Bronchial epithelial cell (primary cell): ENCODE results near the gene CFAP65. TPM values are rescaled to one million over a fixed set of nuclear protein-coding genes. Genes with fewer than 3 reads are reported as not detected.

Source experiments
- DNase-seq: peaks from one replicate; pipeline ENCODE4 v3.0.0-alpha.2; 2010; ENCODE audit warnings: low read depth
- FAIRE-seq: peaks from 2 replicates; lab custom pipeline; 2011; peaks lifted over from hg19 to GRCh38; lab: Jason Lieb, UNC
- H3K27me3 ChIP-seq: 2 replicates; pipeline ENCODE4 v1.5.1; 2011; ENCODE audit warnings: low read length; ENCODE audit not compliant: control insufficient read depth, insufficient read depth
- H3K36me3 ChIP-seq: 2 replicates; pipeline ENCODE4 v1.5.1; 2011; ENCODE audit warnings: low read length; ENCODE audit not compliant: control insufficient read depth, insufficient read depth
- H3K4me3 ChIP-seq: 2 replicates; pipeline ENCODE4 v1.5.1; 2011; ENCODE audit warnings: mild to moderate bottlenecking, low read depth, low read length, control low read depth
- total RNA-seq: library from RNA; depleted of rRNA; stranded (reverse); fragments of >200 nt; gene quantifications from 2 replicates; pipeline ENCODE4 v1.2.1, GENCODE V29; 2014
- TF ChIP-seq, protein P1 (sequence below): IDR thresholded peaks from 2 replicates; pipeline ENCODE4 v1.5.1; 2011; ENCODE audit warnings: mild to moderate bottlenecking, moderate library complexity, low read length, control low read depth, inconsistent platforms; ENCODE audit not compliant: insufficient read depth, severe bottlenecking

Gene CFAP65
- total RNA-seq, 1 donor from 2014 or later: not detected

DNA sequence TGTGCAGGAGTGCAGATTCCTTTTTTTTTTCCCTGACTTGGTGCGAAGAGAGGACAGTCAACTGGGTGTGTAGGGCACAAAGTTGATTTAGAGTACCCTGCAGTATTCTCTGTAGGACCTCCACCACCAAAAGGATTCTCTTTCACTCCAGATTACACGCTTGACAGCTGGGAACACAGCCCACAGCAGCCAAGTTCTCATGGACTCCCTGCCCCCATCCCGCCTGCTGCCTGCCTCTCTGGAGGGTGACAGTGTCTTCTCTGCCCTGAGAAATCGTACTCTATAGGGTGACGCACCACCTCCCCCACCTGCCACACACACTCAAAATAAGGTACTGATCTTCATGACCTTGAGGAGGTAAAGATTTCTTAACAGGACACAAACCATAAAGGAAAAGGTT lies 46.0 kb upstream of the CFAP65 start:
- Histone ChIP-seq H3K27me3 (no peaks in the 10 kb centered on the region), H3K4me3 (no peak overlapping the region), H3K36me3 (no peaks in the 10 kb centered on the region)
- DNase-seq (no peak), FAIRE-seq (no peak)
- TF ChIP-seq, protein P1, sequence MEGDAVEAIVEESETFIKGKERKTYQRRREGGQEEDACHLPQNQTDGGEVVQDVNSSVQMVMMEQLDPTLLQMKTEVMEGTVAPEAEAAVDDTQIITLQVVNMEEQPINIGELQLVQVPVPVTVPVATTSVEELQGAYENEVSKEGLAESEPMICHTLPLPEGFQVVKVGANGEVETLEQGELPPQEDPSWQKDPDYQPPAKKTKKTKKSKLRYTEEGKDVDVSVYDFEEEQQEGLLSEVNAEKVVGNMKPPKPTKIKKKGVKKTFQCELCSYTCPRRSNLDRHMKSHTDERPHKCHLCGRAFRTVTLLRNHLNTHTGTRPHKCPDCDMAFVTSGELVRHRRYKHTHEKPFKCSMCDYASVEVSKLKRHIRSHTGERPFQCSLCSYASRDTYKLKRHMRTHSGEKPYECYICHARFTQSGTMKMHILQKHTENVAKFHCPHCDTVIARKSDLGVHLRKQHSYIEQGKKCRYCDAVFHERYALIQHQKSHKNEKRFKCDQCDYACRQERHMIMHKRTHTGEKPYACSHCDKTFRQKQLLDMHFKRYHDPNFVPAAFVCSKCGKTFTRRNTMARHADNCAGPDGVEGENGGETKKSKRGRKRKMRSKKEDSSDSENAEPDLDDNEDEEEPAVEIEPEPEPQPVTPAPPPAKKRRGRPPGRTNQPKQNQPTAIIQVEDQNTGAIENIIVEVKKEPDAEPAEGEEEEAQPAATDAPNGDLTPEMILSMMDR: no peak

DNA sequence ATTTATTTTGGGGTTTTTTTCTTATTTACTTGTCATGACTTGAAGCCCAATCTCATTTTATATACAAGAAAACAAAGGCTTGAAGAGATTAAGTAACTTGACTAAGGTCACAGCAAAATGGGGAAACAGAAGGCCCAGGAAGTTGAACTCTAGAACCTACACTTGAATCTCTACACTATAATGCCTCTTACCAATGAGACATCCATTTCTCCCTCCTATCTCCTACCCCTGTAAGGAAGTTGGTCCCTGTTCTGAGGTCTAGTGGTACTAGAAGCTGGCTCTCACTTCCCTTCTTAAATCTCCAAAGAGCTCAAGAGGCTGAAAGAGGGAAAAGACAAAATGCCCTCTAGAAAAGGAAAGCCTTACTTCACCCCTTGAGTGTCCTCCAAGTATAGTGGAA lies 44.9 kb upstream of the CFAP65 start:
- Histone ChIP-seq H3K4me3 (no peak overlapping the region), H3K36me3 (no peaks in the 10 kb centered on the region), H3K27me3 (no peaks in the 10 kb centered on the region)
- DNase-seq: no peak
- no peak for FAIRE-seq
- TF ChIP-seq, protein P1: no peak

DNA sequence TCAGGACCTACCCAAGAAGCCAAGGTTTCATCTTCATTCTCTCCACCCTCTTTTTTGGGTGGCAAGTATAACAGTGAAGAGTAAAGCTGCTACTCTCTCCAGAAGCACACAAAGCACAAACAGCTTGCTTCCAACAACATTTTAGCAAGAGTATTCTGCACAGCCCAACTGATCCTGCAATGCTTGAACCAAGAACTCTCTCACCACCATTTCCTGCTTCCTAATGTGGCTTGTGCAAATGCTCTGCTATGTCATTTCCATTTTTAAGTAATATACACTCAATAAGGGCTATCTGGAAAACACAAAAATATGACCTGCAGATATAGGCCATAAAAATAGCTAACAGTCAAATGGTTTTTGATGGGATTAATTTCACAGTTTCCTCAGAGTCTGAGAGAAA lies 43.5 kb upstream of the CFAP65 start:
- FAIRE-seq: no peak
- TF ChIP-seq, protein P1: no peak
- Histone ChIP-seq H3K27me3 (no peaks in the 10 kb centered on the region), H3K4me3 (no peak overlapping the region), H3K36me3 (no peaks in the 10 kb centered on the region)
- no peak for DNase-seq

DNA sequence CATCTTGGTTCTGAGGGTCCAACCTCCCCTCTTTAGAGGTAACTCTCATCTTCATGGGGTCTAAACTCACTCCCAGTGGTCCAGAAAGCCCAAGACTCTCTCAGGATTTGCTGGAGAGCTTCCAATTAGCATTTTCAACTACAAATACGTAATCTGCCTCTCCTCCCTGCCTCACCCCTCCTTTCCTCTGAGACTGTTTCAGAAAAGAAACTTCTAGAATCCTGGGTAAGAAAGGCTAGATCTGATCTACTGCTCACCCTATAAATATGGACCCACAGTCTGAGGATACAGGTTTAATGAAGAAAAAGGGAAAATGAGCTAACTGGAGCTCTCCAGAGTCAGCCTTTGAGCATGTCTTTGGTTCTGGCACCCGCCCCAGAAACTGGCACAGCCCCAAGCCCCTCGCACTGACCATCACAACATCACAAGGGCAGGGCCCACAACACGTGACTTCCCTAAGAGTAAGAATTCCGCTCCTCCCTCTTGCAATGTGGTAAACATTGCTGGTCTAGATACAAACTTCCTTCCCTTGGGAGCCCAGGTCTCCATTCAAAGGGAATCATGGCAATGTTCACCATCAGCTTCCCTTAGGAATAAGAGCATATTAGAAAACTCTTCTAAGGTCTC lies 41.1 kb upstream of the CFAP65 start:
- no peak overlapping the region for H3K4me3 ChIP-seq
- TF ChIP-seq, protein P1: no peak
- no peak for FAIRE-seq
- DNase-seq: no peak
- H3K36me3 ChIP-seq: no peaks in the 10 kb centered on the region
- H3K27me3 ChIP-seq: no peaks in the 10 kb centered on the region

DNA sequence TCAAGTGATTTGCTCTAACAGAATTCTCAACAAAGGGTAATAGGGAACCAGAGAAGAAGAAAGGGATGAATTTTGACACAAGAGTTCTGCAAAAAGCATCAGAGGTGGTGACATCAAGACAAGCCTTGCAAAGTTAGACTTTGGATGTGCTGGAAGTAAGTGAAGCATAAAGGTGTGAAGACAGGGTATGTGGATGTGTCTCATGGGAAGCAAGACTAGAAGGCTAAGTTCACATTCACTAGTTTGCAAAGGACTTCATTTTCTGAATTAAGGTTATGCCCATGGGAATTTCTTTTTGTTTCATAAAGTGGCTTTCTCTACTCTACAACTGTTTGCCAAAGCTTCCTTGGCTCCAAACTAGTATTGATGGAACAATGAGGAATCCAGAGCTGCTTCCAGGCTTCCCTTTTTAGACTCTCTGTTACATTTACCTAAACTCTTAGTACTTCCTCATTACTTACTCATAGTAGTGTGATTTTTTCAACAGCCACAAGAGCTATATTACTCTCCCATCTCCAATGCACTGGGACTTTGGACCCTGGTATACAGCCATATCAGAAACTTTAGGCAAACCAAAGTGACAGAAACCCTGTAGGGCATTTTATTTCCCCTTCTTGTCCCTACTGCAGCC lies 40.5 kb upstream of the CFAP65 start:
- Histone ChIP-seq H3K36me3 (no peaks in the 10 kb centered on the region), H3K27me3 (no peaks in the 10 kb centered on the region), H3K4me3 (no peak overlapping the region)
- FAIRE-seq (no peak), DNase-seq (no peak)
- TF ChIP-seq, protein P1: no peak
